ENCODE data around the gene RARB.

DNA sequence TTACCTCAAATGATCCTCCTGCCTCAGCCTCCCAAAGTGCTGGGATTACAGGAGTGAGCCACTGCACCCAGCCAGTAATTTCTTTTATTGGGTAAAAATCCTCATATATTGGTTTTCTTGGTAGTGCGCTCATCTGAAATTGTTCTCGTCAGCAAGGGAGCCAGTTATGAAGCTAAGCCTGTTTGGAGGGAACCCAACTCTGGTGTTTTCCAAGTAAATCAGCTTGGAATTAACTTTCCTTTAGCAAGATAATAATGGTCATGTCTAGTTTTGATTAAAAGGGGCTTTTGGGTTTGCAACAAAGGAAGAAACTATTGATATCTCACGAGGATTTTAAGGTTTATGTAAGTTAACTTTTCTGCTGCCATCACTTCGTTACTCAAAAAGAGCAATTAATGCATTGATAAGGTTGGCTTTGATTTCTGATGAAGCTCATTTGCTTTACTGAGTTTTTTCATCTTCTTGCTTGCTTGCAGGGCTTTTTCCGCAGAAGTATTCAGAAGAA lies 72.7 kb downstream of the RARB start:
- TF ChIP-seq RCOR1 (IDR thresholded peaks at IDR 0.05; ENCODE audit: borderline replicate concordance in 1 of 2, low read depth in 2 of 2, low read length in 2 of 2) (no peak), SRSF1 (IDR thresholded peaks at IDR 0.05; ENCODE audit: low read depth, low read length) (no peak), ZNF133 (CRISPR knock-in tag; IDR thresholded peaks at IDR 0.05) (no peak)

All from K562 (cell line).